Fibroblast of skin of right biceps (primary cell): ENCODE measurements around the gene NBEAL2.
A peak's percentile ranks its signal among the peaks of the same experiment; 100 is the strongest.

Experiments used
- DNase-seq: peaks from one replicate; pipeline ENCODE4 v3.0.0-alpha.2; 2013

Gene NBEAL2

GRCh38 chr3:46986782-46987310 is 7.4 kb downstream of the NBEAL2 start:
- no peak for DNase-seq

- DNase-seq: no peak
Measured at GRCh38 chr3:46987319-46987742, 7.9 kb downstream of the NBEAL2 start.

DNA sequence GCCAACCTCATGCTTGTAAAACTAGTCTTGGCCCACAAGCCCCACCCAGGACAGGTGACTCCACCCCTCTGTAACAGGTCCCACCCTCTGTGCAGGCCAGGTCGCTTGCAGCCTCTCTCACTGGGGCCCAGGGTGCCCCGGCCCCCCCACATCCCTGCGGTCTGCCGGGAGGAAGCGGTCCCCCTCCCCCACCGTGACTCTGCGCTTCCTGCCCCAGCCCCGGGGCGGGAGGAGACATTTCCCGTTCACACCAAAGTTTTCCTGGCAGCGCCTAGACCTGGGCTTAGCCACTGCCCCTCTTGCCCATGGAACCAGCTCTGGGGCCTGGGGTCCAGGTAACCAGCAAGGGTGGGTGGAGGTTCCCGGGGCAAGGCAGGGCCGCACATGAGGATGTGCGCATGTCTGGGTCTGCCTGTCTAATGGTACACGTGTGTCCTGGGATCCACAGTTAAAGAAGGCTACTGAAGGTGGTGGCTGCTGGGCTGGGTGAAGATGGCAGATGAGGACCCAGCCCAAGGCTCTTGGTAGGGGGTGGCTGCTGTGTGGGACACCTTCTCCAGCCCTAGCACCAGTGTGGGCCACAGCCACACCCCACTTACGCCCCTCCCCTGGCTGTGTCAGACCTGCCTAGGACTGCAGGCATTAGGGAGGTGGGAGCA is 8.4 kb downstream of the NBEAL2 start:
- peak; percentile 55 for DNase-seq

DNA sequence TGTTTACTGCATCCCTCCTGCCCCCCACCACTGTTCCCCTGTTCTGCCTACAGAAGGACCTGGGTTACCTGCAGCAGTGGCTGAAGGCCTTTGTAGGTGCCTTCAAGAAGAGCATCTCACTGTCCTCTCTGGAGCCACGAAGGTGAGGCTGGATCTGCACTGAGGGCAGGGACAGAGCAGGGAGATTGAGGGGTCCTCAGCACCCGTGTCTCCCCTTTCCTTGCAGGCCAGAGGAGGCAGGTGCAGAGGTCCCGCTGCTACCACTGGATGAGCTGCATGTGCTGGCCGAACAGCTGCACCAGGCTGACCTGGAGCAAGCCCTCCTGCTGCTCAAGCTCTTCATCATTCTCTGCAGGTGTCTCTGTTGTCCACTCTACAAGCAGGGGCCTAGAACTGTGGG is 9.2 kb downstream of the NBEAL2 start:
- DNase-seq: no peak

- no peak for DNase-seq
Measured at GRCh38 chr3:46989146-46989810, 9.8 kb downstream of the NBEAL2 start.

- DNase-seq: no peak
Measured at GRCh38 chr3:46990573-46991374, 11.3 kb downstream of the NBEAL2 start.

- no peak for DNase-seq
Measured at GRCh38 chr3:46991406-46992165, 12.1 kb downstream of the NBEAL2 start.

- DNase-seq: no peak
Measured at GRCh38 chr3:46992231-46992630, 12.8 kb downstream of the NBEAL2 start.

- no peak for DNase-seq
Measured at GRCh38 chr3:46993292-46993691, 13.8 kb downstream of the NBEAL2 start.

GRCh38 chr3:46993986-46994385 is 14.5 kb downstream of the NBEAL2 start:
- DNase-seq: no peak

DNA sequence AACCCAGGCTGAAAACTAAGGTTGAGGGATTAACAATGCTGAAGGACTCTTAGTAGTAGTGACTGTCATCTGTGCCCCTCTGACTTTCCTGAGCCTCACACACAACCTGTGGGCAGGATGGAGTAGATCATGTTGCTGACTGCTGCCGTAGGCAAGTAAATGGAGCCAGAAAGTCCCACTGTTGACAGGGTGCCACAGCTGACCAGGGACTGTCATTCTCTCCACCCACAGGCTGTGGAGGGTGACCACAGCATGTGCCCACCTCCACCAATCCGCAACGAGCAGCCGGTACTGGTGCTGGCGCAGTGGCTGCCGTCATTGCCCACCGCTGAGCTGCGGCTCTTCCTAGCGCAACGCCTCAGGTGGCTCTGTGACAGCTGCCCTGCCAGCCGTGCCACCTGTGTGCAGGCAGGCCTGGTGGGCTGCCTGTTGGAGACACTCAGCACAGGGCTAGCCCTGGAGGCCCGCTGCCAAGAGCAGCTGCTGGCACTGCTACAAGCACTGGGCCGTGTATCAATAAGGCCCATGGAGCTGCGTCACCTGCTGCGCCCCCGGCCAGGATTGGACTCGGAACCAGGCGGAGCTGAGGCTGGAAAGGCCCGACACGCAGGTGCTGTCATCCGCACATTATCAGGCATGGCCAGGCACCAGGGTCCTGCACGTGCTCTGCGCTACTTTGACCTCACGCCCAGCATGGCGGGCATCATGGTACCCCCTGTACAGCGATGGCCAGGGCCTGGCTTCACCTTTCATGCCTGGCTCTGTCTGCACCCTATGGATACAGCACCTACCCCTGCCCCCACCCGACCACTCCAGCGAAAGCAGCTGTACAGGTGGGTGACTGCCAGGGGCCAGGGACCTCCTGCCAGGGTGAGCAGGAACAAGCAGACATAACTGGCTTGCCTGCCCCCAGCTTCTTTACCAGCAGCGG is 15.6 kb downstream of the NBEAL2 start:
- DNase-seq: no peak

GRCh38 chr3:46995901-46996562 is 16.6 kb downstream of the NBEAL2 start:
- DNase-seq: no peak

DNA sequence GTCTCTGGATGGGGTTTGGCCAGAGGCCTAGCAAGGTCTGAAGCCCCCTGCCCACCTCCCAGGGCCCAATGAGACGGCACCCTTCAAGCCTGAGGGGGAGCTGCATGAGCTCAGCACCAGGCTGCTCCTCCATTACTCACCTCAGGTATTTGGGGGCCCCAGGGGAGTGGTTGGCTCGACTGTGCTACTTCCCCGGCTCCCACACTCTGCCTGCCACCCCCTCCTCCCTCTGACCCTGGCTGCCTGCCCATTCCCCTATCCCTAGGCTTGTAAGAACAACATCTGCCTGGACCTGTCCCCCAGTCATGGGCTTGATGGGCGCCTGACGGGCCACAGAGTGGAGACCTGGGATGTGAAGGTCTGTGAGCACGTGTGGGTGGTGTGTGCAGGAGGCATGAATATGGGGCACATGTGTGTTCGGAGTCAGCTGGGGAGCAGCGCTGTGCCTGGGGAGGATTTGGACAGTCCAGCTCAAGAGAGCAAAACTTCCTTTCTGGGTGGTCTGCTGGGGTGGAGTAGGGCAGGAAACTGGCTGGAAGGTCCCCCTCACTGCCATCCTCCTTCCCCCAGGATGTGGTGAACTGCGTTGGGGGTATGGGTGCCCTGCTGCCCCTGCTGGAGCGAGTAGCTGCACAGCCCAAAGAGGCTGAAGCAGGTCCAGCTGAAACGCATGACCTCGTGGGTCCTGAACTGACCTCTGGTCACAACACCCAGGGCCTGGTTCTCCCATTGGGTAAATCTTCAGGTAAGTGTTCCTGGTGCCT is 17.4 kb downstream of the NBEAL2 start:
- peak; percentile 20 for DNase-seq

- no peak for DNase-seq
Measured at GRCh38 chr3:46997453-46998091, 18.1 kb downstream of the NBEAL2 start.

DNA sequence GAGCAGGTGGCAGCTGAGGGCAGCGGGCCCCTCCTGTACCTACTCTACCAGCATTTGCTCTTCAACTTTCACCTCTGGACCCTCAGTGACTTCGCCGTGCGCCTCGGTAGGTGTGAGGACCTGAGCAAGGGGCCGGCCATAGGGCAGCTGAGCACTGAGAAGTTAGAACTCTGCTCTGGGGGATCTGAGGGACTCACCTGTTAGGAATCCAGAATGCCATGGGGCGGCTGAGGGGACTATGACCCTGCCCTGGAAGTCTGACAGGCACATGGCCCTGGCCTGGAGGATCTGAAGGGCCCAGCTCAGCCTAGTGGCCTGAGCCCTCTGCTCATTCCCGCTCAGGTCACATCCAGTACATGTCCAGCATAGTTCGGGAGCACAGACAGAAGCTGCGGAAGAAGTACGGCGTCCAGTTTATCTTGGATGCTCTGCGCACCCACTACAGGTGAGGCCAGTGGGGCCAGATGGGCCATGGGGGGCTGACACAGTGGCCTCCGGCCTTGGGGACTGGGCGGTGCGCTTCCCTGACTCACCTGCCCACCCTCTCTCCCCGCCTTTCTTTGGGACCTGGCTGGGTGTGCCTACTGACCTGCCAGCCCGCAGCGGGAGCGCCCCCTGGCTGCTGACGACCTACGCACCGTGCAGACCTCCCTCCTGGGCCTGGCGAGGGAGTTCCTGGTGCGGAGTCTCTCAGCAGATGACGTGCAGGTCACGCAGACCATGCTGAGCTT is 18.8 kb downstream of the NBEAL2 start:
- DNase-seq: peak; percentile 33

- DNase-seq: no peak
Measured at GRCh38 chr3:46998852-46999515, 19.5 kb downstream of the NBEAL2 start.

- no peak for DNase-seq
Measured at GRCh38 chr3:46999516-47000197, 20.2 kb downstream of the NBEAL2 start.
